C4-2B (cell line): ENCODE data around the gene HLTF.

ENCODE experiments used
- ZFX ChIP-seq: fragments of 450-650 bp; IDR thresholded peaks from 2 replicates; pipeline ENCODE4 v1.6.1; 2017
- TF ChIP-seq, protein P1 (sequence below): fragments of 450-650 bp; conservative IDR thresholded peaks from 2 replicates; pipeline ENCODE4 v1.5.1; 2017; ENCODE audit warnings: mild to moderate bottlenecking

DNA sequence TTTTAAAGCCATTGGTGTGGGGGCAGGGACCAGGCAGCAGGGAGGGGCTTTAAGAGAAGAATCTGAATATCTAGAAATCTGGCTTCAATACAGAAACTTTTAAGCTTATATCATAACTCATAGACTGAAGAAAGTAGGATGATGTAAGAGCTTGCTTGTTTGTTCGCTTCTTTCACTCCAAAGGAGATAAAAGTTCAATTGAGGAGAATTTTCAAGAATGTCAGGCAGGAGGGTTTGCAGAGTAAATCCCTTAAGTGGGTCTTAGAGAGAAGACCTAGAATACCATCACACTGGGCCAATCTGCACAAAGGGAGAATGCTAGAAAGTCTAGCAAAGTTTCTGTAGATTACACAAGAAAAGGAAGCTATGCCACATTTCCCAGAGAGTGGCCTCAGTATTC, 4.1 kb upstream of the HLTF start:
- TF ChIP-seq, protein P1, sequence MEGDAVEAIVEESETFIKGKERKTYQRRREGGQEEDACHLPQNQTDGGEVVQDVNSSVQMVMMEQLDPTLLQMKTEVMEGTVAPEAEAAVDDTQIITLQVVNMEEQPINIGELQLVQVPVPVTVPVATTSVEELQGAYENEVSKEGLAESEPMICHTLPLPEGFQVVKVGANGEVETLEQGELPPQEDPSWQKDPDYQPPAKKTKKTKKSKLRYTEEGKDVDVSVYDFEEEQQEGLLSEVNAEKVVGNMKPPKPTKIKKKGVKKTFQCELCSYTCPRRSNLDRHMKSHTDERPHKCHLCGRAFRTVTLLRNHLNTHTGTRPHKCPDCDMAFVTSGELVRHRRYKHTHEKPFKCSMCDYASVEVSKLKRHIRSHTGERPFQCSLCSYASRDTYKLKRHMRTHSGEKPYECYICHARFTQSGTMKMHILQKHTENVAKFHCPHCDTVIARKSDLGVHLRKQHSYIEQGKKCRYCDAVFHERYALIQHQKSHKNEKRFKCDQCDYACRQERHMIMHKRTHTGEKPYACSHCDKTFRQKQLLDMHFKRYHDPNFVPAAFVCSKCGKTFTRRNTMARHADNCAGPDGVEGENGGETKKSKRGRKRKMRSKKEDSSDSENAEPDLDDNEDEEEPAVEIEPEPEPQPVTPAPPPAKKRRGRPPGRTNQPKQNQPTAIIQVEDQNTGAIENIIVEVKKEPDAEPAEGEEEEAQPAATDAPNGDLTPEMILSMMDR = no peak
- TF ChIP-seq ZFX = no peak
